Endothelial cell (in vitro differentiated cells): ENCODE measurements around the gene VPS13D. TPM values are rescaled to one million over a fixed set of nuclear protein-coding genes. Genes with fewer than 3 reads are reported as not detected.

Source experiments
- DNase-seq: peaks from one replicate; pipeline ENCODE4 v3.0.0; 2021; ENCODE audit warnings: low spot score
- H3K27ac Mint-ChIP-seq: one replicate; pipeline ENCODE4 v1.8.0; 2021; ENCODE audit warnings: mixed read lengths, inconsistent platforms; ENCODE audit not compliant: unreplicated experiment
- H3K27me3 Mint-ChIP-seq: one replicate; pipeline ENCODE4 v1.8.0; 2021; ENCODE audit warnings: mild to moderate bottlenecking, moderate library complexity, mixed read lengths, inconsistent platforms; ENCODE audit not compliant: unreplicated experiment
- H3K36me3 Mint-ChIP-seq: one replicate; pipeline ENCODE4 v1.8.0; 2021; ENCODE audit warnings: mild to moderate bottlenecking, low read depth, mixed read lengths, inconsistent platforms; ENCODE audit not compliant: unreplicated experiment
- H3K4me1 Mint-ChIP-seq: one replicate; pipeline ENCODE4 v1.8.0; 2021; ENCODE audit warnings: mild to moderate bottlenecking, mixed read lengths, inconsistent platforms; ENCODE audit not compliant: unreplicated experiment
- H3K4me3 Mint-ChIP-seq: one replicate; pipeline ENCODE4 v1.8.0; 2021; ENCODE audit warnings: mild to moderate bottlenecking, mixed read lengths, inconsistent platforms; ENCODE audit not compliant: unreplicated experiment
- H3K9me3 Mint-ChIP-seq: one replicate; pipeline ENCODE4 v1.8.0; 2021; ENCODE audit warnings: mixed read lengths, inconsistent platforms; ENCODE audit not compliant: unreplicated experiment
- CTCF ChIP-seq: fragments of 200-600 bp; sonication (generic); IDR thresholded peaks from one replicate; pipeline ENCODE4 v1.5.0; 2021; ENCODE audit warnings: antibody characterized with exemption; ENCODE audit not compliant: unreplicated experiment
- total RNA-seq: library from RNA; stranded (reverse); fragmentation: NEBNext Ultra II Directional; extraction: Animal tissue kit (Norgen Biotek cat#: 25700); gene quantifications from one replicate; pipeline ENCODE4 v1.2.1, GENCODE V29; 2021; ENCODE audit not compliant: unreplicated experiment

VPS13D gene
- total RNA-seq, 1 donor from 2014 or later: 37.8 TPM

DNA sequence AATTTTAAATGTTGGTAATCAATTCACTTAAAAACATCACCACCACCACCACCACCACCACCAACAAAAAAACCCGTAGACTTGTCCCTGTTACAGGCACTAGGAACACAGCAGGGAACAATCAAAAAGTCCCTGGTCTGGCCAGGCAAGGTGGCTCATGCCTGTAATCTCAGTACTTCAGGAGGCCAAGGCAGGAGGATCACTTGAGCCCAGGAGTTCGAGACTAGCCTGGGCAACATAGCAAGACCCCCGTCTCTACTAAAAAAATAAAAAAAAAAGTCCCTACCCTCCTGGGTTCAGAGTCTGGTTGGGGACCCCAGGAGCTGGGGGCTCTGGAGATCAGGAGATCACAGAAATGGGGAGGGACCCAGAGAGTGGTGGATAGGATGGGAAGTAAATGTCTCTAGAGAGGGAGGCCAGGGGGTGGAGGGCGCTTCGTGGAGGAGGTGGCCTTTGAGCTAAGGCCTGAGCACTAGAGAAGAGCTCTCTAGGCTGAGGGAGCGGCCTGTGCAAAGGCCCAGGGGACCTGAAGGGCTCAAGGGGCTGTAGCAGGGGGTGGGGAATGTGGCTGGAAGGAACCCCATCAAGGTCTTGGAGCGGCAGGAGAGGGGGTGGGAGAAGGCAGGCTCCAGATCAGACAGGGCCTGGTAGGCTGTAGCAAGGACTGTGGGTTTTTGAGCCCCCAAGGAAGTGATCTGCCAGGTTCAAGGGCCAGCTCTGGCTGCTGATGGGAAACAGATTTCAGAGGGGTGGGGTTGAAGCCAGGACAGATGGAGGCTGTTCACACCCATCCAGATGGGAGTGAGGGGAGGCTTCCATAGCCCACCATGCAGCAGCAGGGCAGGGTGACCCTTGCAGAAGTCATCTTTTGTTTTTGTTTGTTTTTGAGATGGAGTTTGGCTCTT lies 24.8 kb upstream of the VPS13D start:
- Mint-ChIP-seq H3K4me3 (no peak overlapping the region), H3K4me1 (peaks cover 13% of the 10 kb centered on the region), H3K36me3 (peaks cover 21% of the 10 kb centered on the region), H3K27ac (no peak overlapping the region), H3K27me3 (peaks cover 13% of the 10 kb centered on the region), H3K9me3 (no peaks in the 10 kb centered on the region)
- TF ChIP-seq CTCF: no peak
- no peak for DNase-seq

DNA sequence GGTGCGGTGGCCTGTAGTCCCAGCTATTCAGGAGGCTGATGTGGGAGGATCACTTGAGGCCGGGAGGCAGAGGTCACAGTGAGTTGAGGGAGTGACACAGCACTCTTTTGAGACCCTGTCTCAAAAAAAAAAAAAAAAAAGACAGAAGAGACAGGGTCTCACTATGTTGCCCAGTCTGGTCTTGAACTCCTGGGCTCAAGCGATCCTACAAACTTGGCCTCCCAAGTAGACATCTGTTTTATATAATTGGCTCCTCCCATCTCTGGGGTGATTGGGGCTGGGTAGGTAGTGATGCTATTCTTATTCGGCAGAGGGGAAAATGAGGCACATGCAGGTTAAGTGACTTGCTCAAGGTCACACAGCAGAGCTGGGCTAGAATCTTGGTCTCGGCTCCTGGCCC lies 23.6 kb upstream of the VPS13D start:
- H3K9me3 Mint-ChIP-seq: no peaks in the 10 kb centered on the region
- H3K36me3 Mint-ChIP-seq: peaks cover 21% of the 10 kb centered on the region
- H3K4me1 Mint-ChIP-seq: peaks cover 13% of the 10 kb centered on the region
- no peak for DNase-seq
- H3K27me3 Mint-ChIP-seq: peaks cover 16% of the 10 kb centered on the region
- no peak overlapping the region for H3K4me3 Mint-ChIP-seq
- H3K27ac Mint-ChIP-seq: no peak overlapping the region
- no peak for TF ChIP-seq CTCF

GRCh38 chr1:12206792-12207424 lies 22.9 kb upstream of the VPS13D start:
- peaks cover 17% of the 10 kb centered on the region for H3K36me3 Mint-ChIP-seq
- no peak overlapping the region for H3K27ac Mint-ChIP-seq
- DNase-seq: no peak
- H3K4me1 Mint-ChIP-seq: peaks cover 13% of the 10 kb centered on the region
- H3K27me3 Mint-ChIP-seq: peaks cover 16% of the 10 kb centered on the region
- H3K9me3 Mint-ChIP-seq: no peaks in the 10 kb centered on the region
- no peak for TF ChIP-seq CTCF
- no peak overlapping the region for H3K4me3 Mint-ChIP-seq

DNA sequence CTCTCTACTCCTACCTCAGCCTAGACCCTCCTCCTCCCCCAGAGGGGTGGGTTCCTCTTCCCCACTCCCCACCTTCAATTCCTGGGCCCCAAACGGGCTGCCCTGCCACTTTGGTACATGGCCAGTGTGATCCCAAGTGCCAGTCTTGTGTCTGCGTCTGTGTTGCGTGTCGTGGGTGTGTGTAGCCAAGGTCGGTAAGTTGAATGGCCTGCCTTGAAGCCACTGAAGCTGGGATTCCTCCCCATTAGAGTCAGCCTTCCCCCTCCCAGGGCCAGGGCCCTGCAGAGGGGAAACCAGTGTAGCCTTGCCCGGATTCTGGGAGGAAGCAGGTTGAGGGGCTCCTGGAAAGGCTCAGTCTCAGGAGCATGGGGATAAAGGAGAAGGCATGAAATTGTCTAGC lies 21.6 kb upstream of the VPS13D start:
- Mint-ChIP-seq H3K27me3 (peaks cover 16% of the 10 kb centered on the region), H3K36me3 (peaks cover 8% of the 10 kb centered on the region), H3K27ac (no peak overlapping the region), H3K9me3 (no peaks in the 10 kb centered on the region), H3K4me1 (peaks cover 13% of the 10 kb centered on the region), H3K4me3 (no peak overlapping the region)
- TF ChIP-seq CTCF: no peak
- no peak for DNase-seq
